ENCODE results near the gene CHRM3. TPM values are rescaled to one million over a fixed set of nuclear protein-coding genes. Genes with fewer than 3 reads are reported as not detected.

Gene CHRM3
- total and polyA plus RNA-seq, 12 donors: 0.05 to 0.68 (median 0.20) TPM; not detected in 2

DNA sequence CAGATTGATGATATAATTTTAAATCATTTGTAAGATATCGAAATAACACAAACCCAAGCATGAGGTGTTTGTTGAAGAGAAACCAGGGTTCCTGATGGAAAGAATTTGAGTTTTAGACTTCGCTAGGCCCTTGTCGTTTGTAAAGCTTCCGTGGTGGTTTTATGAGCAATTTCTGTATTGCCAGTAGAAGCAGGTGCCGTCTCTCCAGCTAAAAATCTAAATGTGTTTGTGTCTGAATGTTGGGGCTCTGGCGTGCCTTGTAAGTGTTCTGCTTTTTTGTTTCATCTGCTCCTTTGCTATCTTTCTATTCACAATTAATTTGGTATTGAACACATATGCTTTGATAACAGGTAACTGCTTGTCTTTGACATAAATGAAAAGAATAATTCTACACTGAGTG is 27.5 kb downstream of the CHRM3 start:
- DNase-seq (no peak), ATAC-seq (no peak)
- Histone ChIP-seq H3K9me3 (no peaks in the 10 kb centered on the region), H3K4me3 (no peak overlapping the region), H3K36me3 (no peaks in the 10 kb centered on the region), H3K27ac (no peak overlapping the region), H3K4me1 (no peaks in the 10 kb centered on the region), H3K27me3 (no peaks in the 10 kb centered on the region)
- intact Hi-C loops (cut with DNase I): loop anchor here in 1 of 10 donors (5.0 kb wide), 1 partner anchor 362 kb away; no protein-coding TSS in a partner anchor
- 71 to 90% methylated on average over 6 of the region's 6 CpGs for WGBS, 2 donors
- TF ChIP-seq, protein P1, sequence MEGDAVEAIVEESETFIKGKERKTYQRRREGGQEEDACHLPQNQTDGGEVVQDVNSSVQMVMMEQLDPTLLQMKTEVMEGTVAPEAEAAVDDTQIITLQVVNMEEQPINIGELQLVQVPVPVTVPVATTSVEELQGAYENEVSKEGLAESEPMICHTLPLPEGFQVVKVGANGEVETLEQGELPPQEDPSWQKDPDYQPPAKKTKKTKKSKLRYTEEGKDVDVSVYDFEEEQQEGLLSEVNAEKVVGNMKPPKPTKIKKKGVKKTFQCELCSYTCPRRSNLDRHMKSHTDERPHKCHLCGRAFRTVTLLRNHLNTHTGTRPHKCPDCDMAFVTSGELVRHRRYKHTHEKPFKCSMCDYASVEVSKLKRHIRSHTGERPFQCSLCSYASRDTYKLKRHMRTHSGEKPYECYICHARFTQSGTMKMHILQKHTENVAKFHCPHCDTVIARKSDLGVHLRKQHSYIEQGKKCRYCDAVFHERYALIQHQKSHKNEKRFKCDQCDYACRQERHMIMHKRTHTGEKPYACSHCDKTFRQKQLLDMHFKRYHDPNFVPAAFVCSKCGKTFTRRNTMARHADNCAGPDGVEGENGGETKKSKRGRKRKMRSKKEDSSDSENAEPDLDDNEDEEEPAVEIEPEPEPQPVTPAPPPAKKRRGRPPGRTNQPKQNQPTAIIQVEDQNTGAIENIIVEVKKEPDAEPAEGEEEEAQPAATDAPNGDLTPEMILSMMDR (IDR thresholded peaks at IDR 0.05): no peak

DNA sequence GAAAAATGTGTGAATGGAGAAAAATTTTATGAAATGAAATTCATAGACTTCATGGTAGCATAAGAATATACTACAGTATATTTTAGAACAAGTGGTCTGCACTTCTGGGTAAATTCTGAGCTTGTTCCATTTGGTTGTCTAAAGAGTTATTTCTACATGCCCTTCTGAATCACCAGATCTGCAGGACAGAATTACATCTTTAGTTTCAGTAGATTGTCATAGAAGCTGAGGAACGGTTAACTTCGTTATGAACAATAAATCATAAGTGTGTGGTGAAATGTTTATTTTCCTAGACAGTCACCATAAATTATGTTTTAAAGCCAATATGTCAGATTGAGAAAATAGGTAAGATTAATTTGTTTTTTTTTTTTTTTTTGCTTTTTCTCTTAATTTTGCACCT is 30.9 kb downstream of the CHRM3 start:
- H3K4me1 ChIP-seq: no peaks in the 10 kb centered on the region
- no peak for ATAC-seq
- no peaks in the 10 kb centered on the region for H3K27me3 ChIP-seq
- 85 to 95% methylated on average over 2 of the region's 2 CpGs for WGBS, 2 donors
- DNase-seq: no peak
- TF ChIP-seq, protein P1 (IDR thresholded peaks at IDR 0.05): no peak
- no peaks in the 10 kb centered on the region for H3K36me3 ChIP-seq
- intact Hi-C loops (cut with DNase I): no loop called here
- H3K9me3 ChIP-seq: no peaks in the 10 kb centered on the region
- H3K4me3 ChIP-seq: no peak overlapping the region
- H3K27ac ChIP-seq: no peak overlapping the region

DNA sequence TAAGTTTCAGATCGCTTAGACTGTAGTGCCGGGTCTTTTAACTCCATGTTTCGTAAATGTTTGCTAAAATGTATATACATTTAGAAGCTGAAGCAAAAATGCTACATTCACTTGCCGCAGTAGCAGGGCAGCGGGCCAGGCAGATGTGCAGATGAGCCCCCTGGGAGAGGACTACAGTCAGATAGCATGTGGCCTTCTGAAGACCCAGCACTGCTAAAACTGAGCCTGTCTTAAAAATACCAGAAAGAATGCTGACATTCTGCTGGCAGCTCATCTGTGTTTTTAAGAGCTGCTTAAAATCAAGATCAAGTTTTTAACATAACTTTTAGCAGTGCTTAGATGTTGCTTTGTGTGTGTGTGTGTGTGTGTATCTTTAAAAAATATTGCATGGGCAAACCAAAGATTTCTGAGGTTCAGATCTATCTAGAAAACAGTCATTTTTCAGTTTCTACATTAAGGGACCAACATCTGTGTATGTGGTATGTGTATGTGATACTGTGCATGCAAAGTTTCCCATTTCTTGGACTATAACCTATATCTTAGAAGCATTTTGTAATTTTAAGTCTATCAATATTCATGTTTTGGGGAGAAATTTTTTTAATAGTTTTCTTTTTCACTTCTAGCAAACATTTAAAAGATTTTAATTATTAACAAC is 31.7 kb downstream of the CHRM3 start:
- Histone ChIP-seq H3K27ac (no peak overlapping the region), H3K36me3 (no peaks in the 10 kb centered on the region), H3K27me3 (peaks cover 0 to under 1% (median 0%) of the 10 kb centered on the region in 7 donors), H3K9me3 (no peaks in the 10 kb centered on the region), H3K4me1 (no peaks in the 10 kb centered on the region), H3K4me3 (no peak overlapping the region)
- DNase-seq (no peak), ATAC-seq (no peak)
- TF ChIP-seq, protein P1 (IDR thresholded peaks at IDR 0.05): no peak
- intact Hi-C loops (cut with DNase I): no loop called here
- 66 to 88% methylated on average over 5 of the region's 5 CpGs for WGBS, 2 donors

DNA sequence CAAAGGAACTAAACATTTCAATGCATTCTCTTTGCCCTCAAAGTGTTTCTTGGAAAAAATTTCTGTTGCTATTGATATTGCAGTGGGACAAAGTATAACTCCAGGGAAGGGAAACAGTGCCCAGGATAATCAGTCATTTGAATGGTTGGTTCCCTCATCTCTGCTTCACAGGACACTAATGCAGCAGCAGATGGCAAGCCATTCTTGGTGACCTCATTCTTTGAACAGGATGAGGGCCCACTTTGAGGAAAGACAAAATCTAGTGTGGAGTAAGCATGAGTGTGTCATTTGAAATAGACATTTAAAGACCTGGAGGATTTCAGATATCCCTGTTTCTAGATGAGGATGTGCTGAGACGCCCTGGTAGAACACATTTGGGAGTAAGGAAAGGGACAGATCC is 32.3 kb downstream of the CHRM3 start:
- H3K9me3 ChIP-seq: no peaks in the 10 kb centered on the region
- no peaks in the 10 kb centered on the region for H3K36me3 ChIP-seq
- no peak for DNase-seq
- intact Hi-C loops (cut with DNase I): no loop called here
- TF ChIP-seq, protein P1 (IDR thresholded peaks at IDR 0.05): no peak
- H3K27me3 ChIP-seq: peaks cover 0 to 4% (median 0%) of the 10 kb centered on the region in 7 donors
- no peak overlapping the region for H3K4me3 ChIP-seq
- no peak overlapping the region for H3K27ac ChIP-seq
- 92 to 100% methylated on average over 1 of the region's 1 CpG for WGBS, 2 donors
- no peaks in the 10 kb centered on the region for H3K4me1 ChIP-seq
- no peak for ATAC-seq
